ENCODE measurements around the gene CHST9.
"Not testable (repeated sequence)": the region's sequence is repeated elsewhere in the genome, so short reads cannot be mapped to it uniquely, and the experiment has no call there.

Gene CHST9

GRCh38 chr18:27185025-27185763, at the start of gene CHST9:
CHST9 (minus strand) TSS chr18:27185308; CDS start chr18:27142809, 42,499 bp downstream.
- DNase-seq (ENCODE audit: low read depth in 2 of 2, low spot score in 1 of 2): no peak

- not testable (repeated sequence) for DNase-seq (ENCODE audit: low read depth in 2 of 2, low spot score in 1 of 2)
Measured at GRCh38 chr18:27232355-27232754, 47.2 kb upstream of the CHST9 start.

DNA sequence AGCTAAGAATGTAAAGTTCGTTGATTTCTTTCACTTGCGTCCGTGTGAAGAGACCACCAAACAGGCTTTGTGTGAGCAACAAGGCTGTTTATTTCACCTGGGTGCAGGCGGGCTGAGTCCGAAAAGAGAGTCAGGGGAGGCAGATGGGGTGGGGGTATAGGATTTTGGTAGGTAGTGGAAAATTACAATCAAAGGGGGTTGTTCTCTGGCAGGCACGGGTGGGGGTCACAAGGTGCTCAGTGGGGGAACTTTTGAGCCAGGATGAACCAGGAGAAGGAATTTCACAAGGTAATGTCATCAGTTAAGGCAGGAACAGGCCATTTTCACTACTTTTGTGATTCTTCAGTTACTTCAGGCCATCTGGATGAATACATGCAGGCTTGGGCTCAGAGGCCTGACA, 46.6 kb upstream of the CHST9 start:
- DNase-seq (ENCODE audit: low read depth in 2 of 2, low spot score in 1 of 2): not testable (repeated sequence)

DNA sequence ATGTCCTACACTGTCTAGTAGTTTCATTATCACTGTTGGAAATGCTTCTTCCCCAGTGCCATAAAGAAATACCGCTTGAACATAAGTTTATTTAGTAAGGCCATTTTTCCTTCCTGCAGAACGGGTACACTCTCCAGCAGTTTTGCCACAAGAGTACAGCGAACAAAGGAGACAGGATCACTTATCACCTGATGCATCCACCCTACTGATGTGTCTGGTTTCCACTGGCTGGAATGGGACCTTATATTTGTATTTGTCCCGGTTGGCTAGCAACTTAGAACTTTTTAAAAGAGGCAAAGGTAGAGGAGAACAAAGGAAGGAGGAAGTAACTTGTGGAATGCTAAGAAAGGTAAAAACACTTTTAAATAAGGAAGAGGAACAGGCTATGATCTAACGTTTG, 46.1 kb upstream of the CHST9 start:
- DNase-seq (ENCODE audit: low read depth in 2 of 2, low spot score in 1 of 2): not testable (repeated sequence)

DNA sequence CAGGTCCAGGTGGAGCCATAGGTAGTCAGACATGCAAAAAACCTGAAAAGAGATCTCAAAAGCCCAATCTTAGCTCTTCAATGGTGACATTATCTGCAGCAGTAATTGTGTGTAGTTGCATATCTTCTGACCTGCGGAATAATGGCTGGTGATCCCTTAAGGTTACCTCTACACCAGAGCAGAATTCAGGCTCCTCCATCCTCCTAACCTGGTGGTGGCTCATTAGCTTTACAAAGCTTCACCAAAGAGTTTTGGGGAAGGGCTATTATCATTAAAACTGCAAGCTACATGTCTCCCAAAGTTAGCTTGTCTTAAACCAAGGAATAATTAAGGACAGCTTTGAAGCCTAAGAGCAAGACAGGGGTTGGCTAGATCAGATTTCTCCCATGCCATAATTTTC, 42.6 kb upstream of the CHST9 start:
- DNase-seq (ENCODE audit: low read depth in 2 of 2, low spot score in 1 of 2): no peak

DNA sequence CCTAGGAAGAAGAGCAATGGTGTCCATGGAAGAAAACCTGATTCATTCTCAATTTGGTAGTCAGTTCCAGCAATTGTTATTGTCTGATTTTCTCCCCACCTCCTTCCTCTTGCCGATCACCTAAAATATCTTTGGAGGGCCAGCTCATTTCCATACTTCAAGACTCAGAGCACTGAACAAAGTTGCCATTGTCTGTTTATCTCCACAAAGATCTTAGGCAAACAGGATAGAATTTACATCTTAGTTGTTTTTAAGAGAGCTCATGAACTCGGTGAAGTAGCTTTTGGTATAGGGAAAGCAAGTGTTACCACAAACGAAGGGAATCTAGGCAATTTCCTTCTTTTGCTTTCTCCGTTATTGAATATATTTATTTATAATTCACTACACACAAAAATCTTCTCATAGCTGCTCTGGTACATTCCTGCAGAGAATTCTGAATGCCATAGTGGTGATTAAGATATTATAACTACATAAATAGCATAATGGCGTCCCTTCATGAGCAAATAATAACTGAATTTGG, 41.5 kb upstream of the CHST9 start:
- DNase-seq (ENCODE audit: low read depth in 2 of 2, low spot score in 1 of 2): no peak

- no peak for DNase-seq (ENCODE audit: low read depth in 2 of 2, low spot score in 1 of 2)
Measured at GRCh38 chr18:27225947-27226481, 40.9 kb upstream of the CHST9 start.

- DNase-seq (ENCODE audit: low read depth in 2 of 2, low spot score in 1 of 2): no peak
Measured at GRCh38 chr18:27223526-27224291, 38.6 kb upstream of the CHST9 start.

DNA sequence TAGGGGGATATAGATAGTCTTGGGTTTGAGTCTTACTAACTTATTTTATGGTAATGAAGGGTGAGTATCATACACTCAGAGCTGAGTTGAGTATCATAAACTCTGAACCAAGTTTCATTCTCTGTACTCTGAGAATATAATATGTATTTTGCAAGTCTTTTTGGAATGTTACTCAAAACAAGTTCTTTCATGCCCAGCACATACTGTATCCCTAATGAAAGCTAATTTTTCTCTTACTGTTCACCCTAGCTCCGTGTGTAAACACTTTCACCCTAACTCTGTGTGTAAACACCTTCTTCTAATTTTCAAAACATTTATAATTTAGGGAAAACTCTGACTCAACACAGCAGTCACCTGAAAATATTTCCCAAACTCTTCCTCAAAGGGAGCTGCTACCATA, 29.7 kb upstream of the CHST9 start:
- no peak for DNase-seq (ENCODE audit: low read depth in 2 of 2, low spot score in 1 of 2)

GRCh38 chr18:27213123-27213717, 28.1 kb upstream of the CHST9 start:
- DNase-seq (ENCODE audit: low read depth in 2 of 2, low spot score in 1 of 2): no peak

DNA sequence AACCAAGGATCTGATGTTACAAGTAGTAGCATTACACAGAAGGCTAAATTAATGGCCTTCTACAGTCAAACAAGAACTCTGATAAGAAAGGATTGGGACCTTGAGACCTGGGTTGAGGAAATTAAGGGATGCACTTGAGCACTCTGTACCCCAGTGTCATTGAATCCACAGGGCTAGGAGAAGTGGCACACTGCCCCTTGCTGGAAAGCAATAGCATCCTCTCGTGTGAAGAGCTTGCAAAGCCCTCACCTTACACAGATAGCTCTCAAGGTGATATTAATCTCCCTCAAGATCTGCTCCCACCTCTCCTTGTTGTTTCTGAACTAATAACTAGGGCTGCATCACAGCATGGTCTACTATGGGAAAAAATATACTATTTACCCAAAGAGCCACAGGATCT, 26.5 kb upstream of the CHST9 start:
- DNase-seq (ENCODE audit: low read depth in 2 of 2, low spot score in 1 of 2): no peak

DNA sequence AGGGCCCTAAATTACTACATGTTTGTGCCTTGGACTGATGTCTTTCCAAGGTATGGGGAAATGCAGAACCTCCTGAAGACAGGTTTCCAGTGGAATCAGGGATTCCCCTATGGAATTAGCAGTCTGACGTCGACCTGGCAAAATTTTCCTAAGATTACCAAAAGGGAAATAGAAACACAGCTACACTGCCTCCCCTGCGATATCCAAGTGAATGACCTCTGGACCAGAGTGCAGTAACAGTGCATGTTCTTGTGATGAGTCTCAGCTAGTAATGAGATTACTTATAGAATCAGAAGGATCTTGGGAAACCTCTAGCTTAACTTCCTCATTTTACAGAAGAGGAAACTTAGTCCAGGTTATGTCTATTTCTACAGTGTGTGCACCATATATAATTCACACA, 21.3 kb upstream of the CHST9 start:
- DNase-seq (ENCODE audit: low read depth in 2 of 2, low spot score in 1 of 2): no peak

GRCh38 chr18:27202741-27203140, 17.6 kb upstream of the CHST9 start:
- no peak for DNase-seq (ENCODE audit: low read depth in 2 of 2, low spot score in 1 of 2)

DNA sequence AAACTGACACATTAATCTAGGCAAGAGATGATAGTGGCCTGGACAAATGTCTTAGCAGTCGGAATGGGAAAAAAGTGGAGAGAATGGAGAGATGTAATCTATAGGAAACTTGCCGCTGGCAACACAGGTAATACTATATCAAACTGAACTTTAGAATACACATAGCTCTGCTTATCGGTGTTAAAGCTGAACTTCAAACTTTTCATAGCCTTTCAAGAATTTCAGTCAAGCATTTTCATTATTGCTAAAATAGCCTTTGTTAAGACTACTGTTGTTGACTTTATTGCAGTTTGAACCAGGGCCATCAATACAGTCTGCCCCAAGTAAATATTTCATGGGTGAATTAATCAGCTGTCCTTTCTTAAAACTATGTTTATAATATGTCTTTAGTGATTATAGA, 12.9 kb upstream of the CHST9 start:
- DNase-seq (ENCODE audit: low read depth in 2 of 2, low spot score in 1 of 2): no peak

GRCh38 chr18:27188309-27188708, 3.2 kb upstream of the CHST9 start:
- DNase-seq (ENCODE audit: low read depth in 2 of 2, low spot score in 1 of 2): no peak

DNA sequence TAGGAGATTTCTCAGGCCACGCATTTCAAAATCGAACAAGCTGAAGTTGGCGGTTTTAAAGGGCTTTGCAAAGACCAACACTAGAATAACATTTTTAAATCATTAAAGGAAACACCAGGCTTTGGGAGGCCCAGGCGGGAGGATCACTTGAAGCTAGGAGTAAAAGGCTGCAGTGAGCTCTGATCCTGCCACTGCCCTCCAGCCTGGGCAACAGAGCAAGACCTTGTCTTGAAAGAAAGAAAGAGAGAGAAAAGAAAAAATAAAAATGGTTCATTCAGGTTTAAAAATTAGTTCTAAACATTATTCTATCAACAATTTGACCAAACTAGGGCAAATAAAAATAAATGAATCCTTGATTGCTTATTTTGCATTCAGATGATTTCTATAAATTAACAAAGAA, 789 bp upstream of the CHST9 start:
- DNase-seq (ENCODE audit: low read depth in 2 of 2, low spot score in 1 of 2): no peak

- DNase-seq (ENCODE audit: low read depth in 2 of 2, low spot score in 1 of 2): no peak
Measured at GRCh38 chr18:27184115-27185024, 738 bp downstream of the CHST9 start.

GRCh38 chr18:27181726-27182125, 3.4 kb downstream of the CHST9 start:
- DNase-seq (ENCODE audit: low read depth in 2 of 2, low spot score in 1 of 2): no peak

DNA sequence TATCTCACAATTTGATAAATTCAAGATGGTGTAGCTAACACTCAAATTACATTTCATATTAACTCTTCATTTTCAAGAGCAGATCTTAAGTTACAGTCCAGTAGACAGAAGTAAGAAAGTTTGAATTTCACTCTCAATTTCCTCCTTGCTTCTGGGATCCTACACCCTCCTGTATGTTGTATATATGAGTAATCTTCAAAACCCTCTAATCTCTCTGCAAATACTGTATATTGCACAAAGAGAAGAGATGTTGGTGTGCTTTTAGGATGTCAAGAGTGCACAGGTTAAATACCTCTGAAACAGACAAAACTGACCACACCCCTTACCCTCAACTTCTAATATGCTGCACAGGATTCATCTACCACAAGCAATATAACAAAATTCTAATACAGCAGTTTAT, 6.7 kb downstream of the CHST9 start:
- DNase-seq (ENCODE audit: low read depth in 2 of 2, low spot score in 1 of 2): no peak

- no peak for DNase-seq (ENCODE audit: low read depth in 2 of 2, low spot score in 1 of 2)
Measured at GRCh38 chr18:27175914-27176313, 9.2 kb downstream of the CHST9 start.

GRCh38 chr18:27175245-27175644, 9.9 kb downstream of the CHST9 start:
- no peak for DNase-seq (ENCODE audit: low read depth in 2 of 2, low spot score in 1 of 2)
